AG08395 (cell line): ENCODE measurements around the gene LRRC4.

ENCODE experiments used
- DNase-seq: peaks from one replicate; pipeline ENCODE4 v3.0.0; 2012; ENCODE audit warnings: mixed read lengths, low spot score

Gene LRRC4

GRCh38 chr7:128031901-128032604 lies 816 bp upstream of the LRRC4 start:
- peak; percentile 87 for DNase-seq

DNA sequence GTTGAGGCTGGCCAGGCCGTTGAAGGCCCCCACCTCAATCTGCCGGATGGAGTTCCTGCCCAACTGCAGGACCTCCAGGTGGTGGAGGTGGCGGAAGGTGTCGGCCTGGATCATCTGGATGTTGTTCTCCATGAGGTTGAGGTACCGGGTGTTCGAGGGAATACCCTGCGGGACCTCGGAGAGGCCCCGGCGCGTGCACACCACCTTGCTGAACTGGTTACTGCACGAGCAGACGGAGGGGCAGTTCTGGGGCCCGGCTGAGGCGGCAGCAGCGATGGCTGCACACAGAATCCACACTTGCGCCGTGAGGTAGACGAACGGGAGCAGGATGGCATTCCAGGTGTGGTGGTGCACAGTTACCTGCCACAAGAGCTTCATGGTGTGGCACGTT lies 979 bp downstream of the LRRC4 start:
- DNase-seq: no peak

DNA sequence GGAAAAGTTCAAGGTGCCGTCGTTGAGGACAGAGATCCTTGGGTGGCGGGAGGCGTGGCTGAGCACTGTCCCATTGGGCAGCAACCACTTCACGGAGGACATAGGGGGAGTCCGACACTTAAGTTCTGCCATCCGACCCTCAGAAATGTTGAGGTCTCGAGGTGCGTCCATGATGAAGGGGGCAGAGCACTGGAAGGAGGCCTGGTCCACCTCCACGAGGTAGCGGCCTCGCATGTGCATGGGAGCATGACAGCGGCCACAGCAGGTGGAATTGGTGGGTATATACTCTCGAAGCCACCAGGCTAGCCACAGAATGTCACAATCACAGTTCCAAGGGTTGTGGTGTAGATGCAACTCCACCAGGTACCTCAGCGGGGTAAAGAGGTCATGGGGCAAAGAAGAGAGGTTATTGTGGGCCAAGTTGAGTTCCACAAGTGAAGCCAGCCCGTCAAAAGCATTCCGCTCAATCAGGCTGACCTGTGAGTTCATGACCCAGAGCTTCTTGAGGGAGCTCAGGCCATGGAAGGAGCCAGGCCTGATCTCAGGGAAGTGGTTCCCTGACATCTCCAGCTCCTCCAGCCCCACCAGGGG lies 1.7 kb downstream of the LRRC4 start:
- DNase-seq: no peak

DNA sequence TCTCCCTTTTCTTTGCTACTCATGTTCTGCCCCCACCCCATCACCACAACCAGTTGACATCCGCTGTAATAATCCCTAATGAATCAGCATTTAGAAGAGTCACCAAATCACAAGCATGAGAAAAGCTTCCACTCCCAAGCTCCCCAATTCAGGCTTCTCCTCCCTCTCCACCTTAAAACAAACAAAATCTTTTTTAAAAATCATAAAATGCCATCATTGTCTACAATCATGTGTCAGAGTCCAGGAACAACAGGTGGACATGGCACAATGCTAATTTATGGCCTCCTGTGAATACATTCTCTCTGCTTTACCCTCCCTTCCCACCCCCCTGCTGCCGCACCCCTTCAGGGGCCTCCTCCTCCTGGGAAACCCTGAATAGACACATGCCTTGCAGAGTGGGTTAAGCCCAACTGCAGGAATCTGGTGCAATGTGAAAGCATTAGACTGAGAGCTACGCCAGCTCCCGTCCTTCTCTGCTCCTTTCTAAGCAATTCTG lies 3.7 kb downstream of the LRRC4 start:
- DNase-seq: no peak

- no peak for DNase-seq
These were observed 4.7 kb downstream of the LRRC4 start for GRCh38 chr7:128026551-128026950.

GRCh38 chr7:128025819-128026218 lies 5.4 kb downstream of the LRRC4 start:
- DNase-seq: no peak

- no peak for DNase-seq
These were observed 5.9 kb downstream of the LRRC4 start for GRCh38 chr7:128025380-128025779.

- DNase-seq: no peak
These were observed 7.1 kb downstream of the LRRC4 start for GRCh38 chr7:128024151-128024550.

DNA sequence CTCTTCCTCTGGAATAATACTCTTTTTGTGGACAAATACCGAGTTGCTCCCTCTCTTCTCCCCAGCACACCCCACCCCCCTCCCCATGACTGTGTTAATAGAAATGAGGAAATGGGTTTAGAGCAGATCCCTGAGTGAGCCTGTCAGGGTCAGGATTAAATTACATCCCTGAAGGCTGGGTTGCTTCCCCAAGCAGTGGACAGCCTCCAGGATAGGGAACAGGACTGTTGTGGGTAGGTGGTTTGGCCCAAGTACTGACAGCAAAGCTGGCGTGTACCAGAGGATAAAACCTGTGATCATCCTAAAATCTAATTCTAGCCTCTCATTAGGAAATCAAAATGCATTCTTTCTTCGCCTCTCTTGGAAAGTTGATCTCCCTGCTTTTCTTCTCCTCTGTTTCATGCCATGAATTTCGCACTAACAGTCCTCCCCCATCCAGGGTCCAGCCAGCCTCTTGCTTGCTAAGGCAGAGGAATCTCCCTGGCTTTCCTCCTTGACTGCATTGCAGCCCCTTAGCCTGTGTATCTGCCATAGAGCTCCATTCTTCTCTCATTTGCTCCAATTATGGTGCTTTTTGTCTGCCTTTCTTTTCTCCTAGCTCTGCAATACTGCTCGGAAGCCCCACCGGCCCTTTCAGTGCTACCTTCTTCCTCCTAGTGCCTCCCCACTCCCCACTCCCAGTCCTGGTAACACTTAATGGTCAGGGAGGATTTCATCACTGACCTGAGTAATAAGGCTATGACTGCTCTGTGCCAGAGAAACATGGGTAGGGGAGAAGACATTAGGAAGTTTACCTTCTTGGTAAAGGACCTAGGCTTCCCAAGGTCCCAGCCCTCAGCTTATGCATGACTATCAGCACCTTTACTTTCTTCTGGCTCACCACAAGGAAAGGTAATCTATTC lies 8.4 kb downstream of the LRRC4 start:
- DNase-seq: peak; percentile 72

DNA sequence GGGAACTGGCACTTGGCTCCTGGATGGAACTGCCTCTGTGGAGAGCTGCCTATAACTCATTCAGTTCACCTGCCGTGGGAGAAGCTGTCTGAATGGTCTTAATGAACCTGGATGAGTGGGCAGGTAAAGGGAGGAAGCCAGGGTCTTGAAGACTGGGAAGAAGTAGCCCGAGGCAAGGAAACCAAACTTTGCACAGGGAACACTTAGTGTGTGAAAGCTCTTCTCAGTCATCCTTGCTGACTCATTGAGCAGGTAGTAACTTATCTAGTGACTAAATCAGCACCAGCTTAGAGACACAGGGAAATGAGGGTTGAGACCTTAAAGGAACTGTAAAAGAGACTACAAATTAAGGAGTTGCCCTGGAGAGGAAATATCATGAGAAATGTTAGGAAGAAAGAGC lies 9.9 kb downstream of the LRRC4 start:
- no peak for DNase-seq

GRCh38 chr7:128020159-128020558 lies 11.1 kb downstream of the LRRC4 start:
- no peak for DNase-seq

- DNase-seq: no peak
These were observed 11.9 kb downstream of the LRRC4 start for GRCh38 chr7:128019288-128019687.

DNA sequence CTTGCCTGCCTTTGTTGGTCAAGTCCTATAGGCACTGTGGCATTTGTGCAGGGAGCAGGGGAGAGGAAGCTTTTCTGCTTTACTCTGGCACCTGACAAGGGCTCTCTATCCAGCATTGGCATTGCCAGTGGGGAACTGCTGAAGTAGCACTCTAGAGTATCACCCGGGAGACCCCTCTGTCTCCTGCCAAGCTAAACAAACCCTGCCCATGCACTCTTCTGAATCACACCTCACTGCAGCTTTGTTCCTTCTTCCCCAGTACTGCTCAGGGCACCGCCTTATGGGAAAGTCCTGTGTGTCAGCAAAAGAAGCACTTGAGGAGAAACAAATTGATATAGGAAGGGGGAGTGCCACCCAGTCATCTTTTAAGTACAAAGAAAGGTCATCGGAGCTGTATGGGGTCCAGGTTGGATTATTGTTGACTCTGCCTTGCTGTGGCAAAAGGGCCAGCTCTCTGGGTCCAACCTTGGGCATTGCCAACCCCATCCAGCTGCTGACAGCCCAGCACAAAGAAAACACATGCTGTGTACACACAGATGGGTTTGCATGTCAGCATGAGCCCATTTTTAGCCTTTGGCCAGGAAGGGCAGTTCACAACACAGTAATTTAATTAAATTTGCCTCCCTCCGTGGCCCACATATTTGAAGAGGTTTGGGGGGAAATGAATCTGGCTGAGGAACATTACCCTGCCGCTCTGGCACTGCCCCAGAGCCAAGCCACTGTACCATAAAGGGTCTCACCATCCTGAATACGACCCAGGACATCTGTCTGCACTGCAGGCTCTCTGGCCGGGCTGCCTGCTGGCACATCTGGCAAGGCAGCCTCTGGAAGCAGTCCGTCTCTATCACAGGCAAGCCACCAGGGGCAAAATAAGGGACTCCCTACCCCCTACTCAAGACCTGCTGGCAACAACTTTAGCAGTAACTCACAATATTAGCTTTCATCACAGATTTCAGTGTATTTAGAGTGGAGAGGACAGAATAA lies 13.1 kb downstream of the LRRC4 start:
- DNase-seq: no peak

- DNase-seq: no peak
These were observed 13.8 kb downstream of the LRRC4 start for GRCh38 chr7:128017460-128017859.

DNA sequence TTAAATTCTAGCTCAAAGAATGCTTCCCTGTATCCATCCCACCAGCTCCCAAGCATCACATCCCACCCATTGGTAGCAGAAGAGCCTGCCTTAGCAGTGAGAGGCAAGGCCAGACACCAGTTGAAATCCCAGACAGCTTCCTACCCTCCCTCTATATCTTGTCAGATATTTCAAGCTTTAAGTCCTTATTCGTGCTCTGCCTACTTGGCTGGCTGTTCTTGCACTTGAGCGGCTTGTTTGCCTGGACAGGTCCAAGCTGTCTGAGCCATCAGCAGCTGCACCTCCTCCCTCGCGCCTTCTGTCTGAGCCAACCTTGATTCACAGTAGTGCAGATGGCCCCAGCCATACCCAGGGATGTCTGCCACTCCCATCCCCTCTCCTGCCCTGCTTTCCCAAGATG lies 16.4 kb downstream of the LRRC4 start:
- no peak for DNase-seq

DNA sequence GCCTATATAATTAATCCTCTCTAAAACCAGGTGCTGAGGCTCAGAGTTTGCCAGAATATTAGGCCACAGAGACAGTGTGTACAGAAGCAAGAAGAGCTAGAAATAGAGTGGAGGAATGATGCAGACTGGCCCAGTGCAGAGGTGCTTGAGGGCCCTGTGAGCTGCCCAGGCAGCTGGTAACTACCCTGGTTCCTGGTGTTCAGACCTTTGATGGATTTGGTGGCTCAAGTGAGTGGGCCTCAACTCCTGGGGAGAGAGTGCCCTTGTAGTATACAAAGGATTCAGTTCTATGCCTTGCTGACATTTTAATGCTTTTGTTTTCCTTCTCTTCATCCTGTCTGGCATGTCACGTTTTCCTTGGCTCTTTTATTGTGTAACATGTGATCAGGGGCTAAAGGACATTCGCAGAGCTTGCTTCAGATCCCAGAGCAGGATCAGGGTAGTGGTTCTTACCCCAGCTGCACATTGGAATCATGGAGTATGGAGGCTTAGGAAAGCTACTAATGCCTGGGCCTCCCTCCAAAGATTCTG lies 20.0 kb downstream of the LRRC4 start:
- no peak for DNase-seq

- no peak for DNase-seq
These were observed 20.7 kb downstream of the LRRC4 start for GRCh38 chr7:128010391-128011127.

DNA sequence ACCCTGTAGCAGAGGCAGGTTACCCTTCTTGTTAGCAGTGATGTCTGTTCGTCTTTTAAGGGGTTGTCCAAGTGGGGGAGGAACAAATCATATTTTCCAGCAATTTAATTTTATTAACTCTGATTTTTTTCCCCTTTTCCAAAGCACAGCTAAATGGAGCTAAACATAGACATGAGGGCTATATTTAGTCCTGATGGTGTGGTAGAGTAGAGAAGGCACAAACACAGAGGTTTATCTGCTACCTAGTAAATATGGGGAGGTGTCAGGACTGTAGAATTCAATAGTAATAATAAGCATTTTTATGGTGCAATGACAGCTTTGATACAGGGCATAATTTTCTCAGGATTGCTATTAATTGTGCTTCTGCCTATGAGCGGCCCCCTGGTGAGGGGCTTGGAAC lies 22.5 kb downstream of the LRRC4 start:
- no peak for DNase-seq

- no peak for DNase-seq
These were observed 23.1 kb downstream of the LRRC4 start for GRCh38 chr7:128008141-128008540.

DNA sequence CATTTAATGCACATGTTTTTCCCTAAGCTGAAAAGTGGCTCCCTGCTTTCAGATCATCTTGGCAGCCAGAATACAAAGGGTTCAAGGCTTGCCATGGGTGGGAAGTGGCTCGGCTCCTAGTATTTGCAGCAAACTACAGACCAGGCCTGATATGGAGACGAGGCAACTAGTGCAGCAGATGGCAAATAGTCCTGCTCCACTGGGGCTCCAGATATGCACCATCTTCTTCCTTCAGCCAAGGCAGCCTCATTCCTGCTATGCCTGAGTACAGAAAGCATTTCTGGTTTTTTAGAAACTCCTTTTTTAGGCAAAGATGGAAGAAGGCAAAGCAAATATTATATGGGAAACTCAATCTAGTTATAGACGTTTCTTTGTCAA lies 23.9 kb downstream of the LRRC4 start:
- no peak for DNase-seq
